ENCODE data around the gene C2orf15. TPM values are rescaled to one million over a fixed set of nuclear protein-coding genes. Genes with fewer than 3 reads are reported as not detected.
"Not testable (repeated sequence)": the region's sequence is repeated elsewhere in the genome, so short reads cannot be mapped to it uniquely, and the experiment has no call there.

The C2orf15 gene
- total and polyA plus RNA-seq, 2 donors (not counting 1 experiment from before 2014, with no cell fraction given): 0.09 TPM; not detected in 1

GRCh38 chr2:99188357-99188756 lies 46.9 kb downstream of the C2orf15 start:
- no peak for TF ChIP-seq CTCF (conservative IDR thresholded peaks at IDR 0.05 in 1 of 2, IDR thresholded peaks at IDR 0.05 in 1 of 2; ENCODE audit: low read depth in 1 of 2, low read length in 2 of 2)
- TF ChIP-seq EZH2 (IDR thresholded peaks at IDR 0.05; ENCODE audit: low read length, missing control alignments): no peak
- peaks cover 19% of the 10 kb centered on the region for H3K79me2 ChIP-seq (ENCODE audit: control insufficient read depth, insufficient read depth, low read length)

GRCh38 chr2:99190548-99190947 lies 49.0 kb downstream of the C2orf15 start:
- TF ChIP-seq CTCF (conservative IDR thresholded peaks at IDR 0.05 in 1 of 2, IDR thresholded peaks at IDR 0.05 in 1 of 2; ENCODE audit: low read depth in 1 of 2, low read length in 2 of 2) (peak in 1 of 2 donors; percentile 10), EZH2 (IDR thresholded peaks at IDR 0.05; ENCODE audit: low read length, missing control alignments) (no peak)
- H3K27me3 ChIP-seq (ENCODE audit: control insufficient read depth, insufficient read depth, low read length): no peaks in the 10 kb centered on the region
- no peak for DNase-seq (ENCODE audit: low read depth in 2 of 2)
- H4K20me1 ChIP-seq (ENCODE audit: control insufficient read depth, extremely low read depth, insufficient read depth, low read length): no peaks in the 10 kb centered on the region
- no peak overlapping the region for H3K4me3 ChIP-seq (replicated peaks in 1 of 4; ENCODE audit: control extremely low read depth in 1 of 4, insufficient read depth in 1 of 4, low read depth in 3 of 4, low read length in 4 of 4)
- H2AFZ ChIP-seq (ENCODE audit: low read length): no peak overlapping the region
- no peaks in the 10 kb centered on the region for H3K36me3 ChIP-seq (ENCODE audit: control insufficient read depth, insufficient read depth, low read length)
- no peak overlapping the region for H3K27ac ChIP-seq (ENCODE audit: insufficient read depth, low read length)
- H3K79me2 ChIP-seq (ENCODE audit: control insufficient read depth, insufficient read depth, low read length): peaks cover 4% of the 10 kb centered on the region
- H3K9me3 ChIP-seq (ENCODE audit: control insufficient read depth, insufficient read depth, low read depth, low read length): no peaks in the 10 kb centered on the region
- no peak overlapping the region for H3K9ac ChIP-seq (ENCODE audit: insufficient read depth, low read length)
- no peak overlapping the region for H3K4me2 ChIP-seq (ENCODE audit: extremely low read depth, insufficient read depth, low read length)
- H3K4me1 ChIP-seq (ENCODE audit: control insufficient read depth, extremely low read depth, insufficient read depth, low read length): no peaks in the 10 kb centered on the region

More at GRCh38 chr2:99188357-99188756, 46.9 kb downstream of the C2orf15 start:
- H3K27me3 ChIP-seq (ENCODE audit: control insufficient read depth, insufficient read depth, low read length): no peaks in the 10 kb centered on the region
- H3K36me3 ChIP-seq (ENCODE audit: control insufficient read depth, insufficient read depth, low read length): no peaks in the 10 kb centered on the region
- no peak overlapping the region for H3K4me2 ChIP-seq (ENCODE audit: extremely low read depth, insufficient read depth, low read length)
- H4K20me1 ChIP-seq (ENCODE audit: control insufficient read depth, extremely low read depth, insufficient read depth, low read length): no peaks in the 10 kb centered on the region
- no peaks in the 10 kb centered on the region for H3K4me1 ChIP-seq (ENCODE audit: control insufficient read depth, extremely low read depth, insufficient read depth, low read length)
- H3K9me3 ChIP-seq (ENCODE audit: control insufficient read depth, insufficient read depth, low read depth, low read length): no peaks in the 10 kb centered on the region
- H3K9ac ChIP-seq (ENCODE audit: insufficient read depth, low read length): no peak overlapping the region
- no peak overlapping the region for H3K4me3 ChIP-seq (replicated peaks in 1 of 4; ENCODE audit: control extremely low read depth in 1 of 4, insufficient read depth in 1 of 4, low read depth in 3 of 4, low read length in 4 of 4)
- no peak overlapping the region for H2AFZ ChIP-seq (ENCODE audit: low read length)
- DNase-seq (ENCODE audit: low read depth in 2 of 2): no peak
- no peak overlapping the region for H3K27ac ChIP-seq (ENCODE audit: insufficient read depth, low read length)

- H3K4me3 ChIP-seq (replicated peaks in 1 of 4; ENCODE audit: control extremely low read depth in 1 of 4, insufficient read depth in 1 of 4, low read depth in 3 of 4, low read length in 4 of 4); H3K9ac ChIP-seq (ENCODE audit: insufficient read depth, low read length); H3K9me3 ChIP-seq (ENCODE audit: control insufficient read depth, insufficient read depth, low read depth, low read length); H3K79me2 ChIP-seq (ENCODE audit: control insufficient read depth, insufficient read depth, low read length); H3K4me1 ChIP-seq (ENCODE audit: control insufficient read depth, extremely low read depth, insufficient read depth, low read length); H3K27ac ChIP-seq (ENCODE audit: insufficient read depth, low read length); H2AFZ ChIP-seq (ENCODE audit: low read length); H3K27me3 ChIP-seq (ENCODE audit: control insufficient read depth, insufficient read depth, low read length); H3K4me2 ChIP-seq (ENCODE audit: extremely low read depth, insufficient read depth, low read length); DNase-seq (ENCODE audit: low read depth in 2 of 2); H3K36me3 ChIP-seq (ENCODE audit: control insufficient read depth, insufficient read depth, low read length); H4K20me1 ChIP-seq (ENCODE audit: control insufficient read depth, extremely low read depth, insufficient read depth, low read length): not testable (repeated sequence)
Observed at GRCh38 chr2:99192364-99192763, 50.9 kb downstream of the C2orf15 start.
